GM12872 (cell line): Measurements from ENCODE around the gene ATP5PD.

Experiments
- TF ChIP-seq, protein P1 (sequence below): IDR thresholded peaks from 3 replicates; pipeline ENCODE4 v1.5.1; 2011; ENCODE audit warnings: low read depth, mild to moderate bottlenecking, low read length, moderate library complexity; ENCODE audit not compliant: insufficient read depth

Gene ATP5PD

DNA sequence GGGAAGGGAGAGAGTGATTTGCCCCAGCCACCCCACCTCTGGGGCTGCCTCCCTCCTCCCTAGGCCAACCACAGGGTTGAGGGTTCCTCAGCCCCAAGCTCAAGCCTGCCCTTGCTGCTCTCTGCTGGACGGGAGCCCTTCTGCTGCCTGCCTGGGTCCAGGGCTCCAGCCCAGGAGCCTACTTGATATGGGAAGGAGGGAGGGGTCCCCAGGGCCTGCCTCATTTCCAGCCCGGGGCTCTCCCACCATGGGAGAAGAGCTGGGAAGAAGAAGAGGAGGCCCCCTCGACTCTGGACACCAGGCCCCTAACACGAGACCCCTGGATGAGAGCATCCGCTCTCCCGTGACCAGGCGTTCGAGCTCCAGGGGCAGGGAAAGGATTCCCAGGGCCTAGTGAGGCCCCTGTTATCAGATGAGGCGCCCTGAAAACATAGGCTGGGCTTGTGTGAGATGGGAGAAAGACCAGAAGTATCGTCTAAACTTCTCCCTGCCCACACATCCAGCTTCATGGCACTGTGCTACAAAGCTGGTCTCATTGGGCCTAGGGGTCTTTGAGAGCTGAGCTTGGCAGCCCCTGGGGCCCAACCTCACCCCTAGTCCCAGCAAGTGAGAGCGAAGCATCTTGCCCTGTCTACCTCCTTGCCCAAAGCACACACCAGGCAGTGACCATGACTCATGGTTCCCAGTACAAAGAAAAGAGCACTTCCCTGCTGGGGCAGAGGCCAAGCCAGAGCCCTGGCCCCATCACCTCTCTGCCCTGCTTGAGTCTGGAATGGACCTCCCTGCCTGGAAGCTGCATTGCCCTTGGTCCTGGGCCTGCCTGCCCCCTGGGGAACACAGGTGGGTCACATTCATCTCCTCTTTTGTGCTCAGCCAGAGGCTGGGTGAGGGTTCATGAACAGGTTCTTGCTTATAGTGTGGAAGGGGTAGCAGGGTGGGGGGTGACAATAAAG is 42.0 kb upstream of the ATP5PD start:
- TF ChIP-seq, protein P1, sequence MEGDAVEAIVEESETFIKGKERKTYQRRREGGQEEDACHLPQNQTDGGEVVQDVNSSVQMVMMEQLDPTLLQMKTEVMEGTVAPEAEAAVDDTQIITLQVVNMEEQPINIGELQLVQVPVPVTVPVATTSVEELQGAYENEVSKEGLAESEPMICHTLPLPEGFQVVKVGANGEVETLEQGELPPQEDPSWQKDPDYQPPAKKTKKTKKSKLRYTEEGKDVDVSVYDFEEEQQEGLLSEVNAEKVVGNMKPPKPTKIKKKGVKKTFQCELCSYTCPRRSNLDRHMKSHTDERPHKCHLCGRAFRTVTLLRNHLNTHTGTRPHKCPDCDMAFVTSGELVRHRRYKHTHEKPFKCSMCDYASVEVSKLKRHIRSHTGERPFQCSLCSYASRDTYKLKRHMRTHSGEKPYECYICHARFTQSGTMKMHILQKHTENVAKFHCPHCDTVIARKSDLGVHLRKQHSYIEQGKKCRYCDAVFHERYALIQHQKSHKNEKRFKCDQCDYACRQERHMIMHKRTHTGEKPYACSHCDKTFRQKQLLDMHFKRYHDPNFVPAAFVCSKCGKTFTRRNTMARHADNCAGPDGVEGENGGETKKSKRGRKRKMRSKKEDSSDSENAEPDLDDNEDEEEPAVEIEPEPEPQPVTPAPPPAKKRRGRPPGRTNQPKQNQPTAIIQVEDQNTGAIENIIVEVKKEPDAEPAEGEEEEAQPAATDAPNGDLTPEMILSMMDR, result no peak

DNA sequence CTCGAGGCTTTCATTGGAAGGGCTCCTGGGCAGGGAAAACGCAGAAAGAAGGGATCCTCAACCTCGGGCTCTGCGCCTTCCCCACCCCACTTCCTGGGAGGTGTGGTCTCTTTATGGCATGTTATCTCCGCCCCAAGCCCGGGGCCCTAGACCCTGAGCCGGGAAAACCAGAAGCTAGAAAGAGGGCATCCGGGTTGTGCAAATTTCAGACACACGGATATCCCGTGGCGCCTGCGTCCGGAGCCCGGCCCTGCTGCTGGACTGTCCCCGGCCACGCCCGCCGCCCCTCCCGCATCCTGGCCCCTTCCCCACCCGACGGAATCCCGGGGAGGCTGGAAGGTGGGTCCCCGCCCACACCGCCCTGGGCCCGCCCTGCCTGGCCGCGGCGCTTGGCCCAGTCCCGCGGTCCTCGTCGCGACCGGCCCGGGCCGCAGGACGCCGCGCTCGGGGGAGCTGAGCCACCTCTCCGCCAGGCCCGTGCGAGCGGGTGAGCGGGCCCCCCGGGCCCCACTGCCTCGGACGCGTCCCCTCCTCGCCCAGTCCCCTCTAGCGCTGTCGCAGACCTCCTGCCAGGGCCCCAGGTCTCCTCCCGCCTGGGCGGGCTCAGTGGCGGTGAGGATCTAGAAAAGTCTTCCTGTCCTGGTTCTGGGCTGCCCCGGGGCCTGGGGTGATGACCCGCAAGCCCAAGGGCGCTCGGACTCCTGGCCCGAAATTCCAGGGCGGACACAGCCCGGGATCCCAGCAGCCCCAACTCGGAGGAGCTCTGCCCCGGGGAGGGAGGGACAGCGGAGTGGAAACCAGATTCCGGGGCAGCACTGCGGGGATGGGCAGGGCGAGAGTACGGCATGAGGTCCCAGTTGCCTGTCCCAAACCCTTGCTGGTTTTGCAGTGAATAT is 41.0 kb upstream of the ATP5PD start, which contains the start of gene SLC16A5:
SLC16A5 (plus strand) TSS at position 397 of the 896 bp plus-strand sequence. CDS start 5,683 bp downstream, outside the sequence.
- TF ChIP-seq, protein P1, result no peak

DNA sequence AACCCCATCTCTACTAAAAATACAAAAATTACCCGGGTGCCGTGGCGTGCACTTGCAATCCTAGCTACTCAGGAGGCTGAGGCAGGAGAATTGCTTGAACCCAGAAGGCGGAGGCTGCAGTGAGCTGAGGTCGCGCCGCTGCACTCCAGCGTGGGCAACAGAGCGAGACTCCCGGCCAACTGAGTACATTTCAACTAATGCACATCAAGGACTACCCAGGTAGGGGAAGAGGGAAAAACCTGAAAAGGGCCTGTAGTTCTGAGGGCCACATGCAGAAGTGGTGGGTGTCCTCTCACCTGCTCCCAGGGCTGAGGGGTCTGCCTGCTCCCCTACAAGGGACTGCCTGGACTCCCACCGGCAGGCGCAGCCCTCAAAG is 40.4 kb upstream of the ATP5PD start:
- TF ChIP-seq, protein P1, result no peak

DNA sequence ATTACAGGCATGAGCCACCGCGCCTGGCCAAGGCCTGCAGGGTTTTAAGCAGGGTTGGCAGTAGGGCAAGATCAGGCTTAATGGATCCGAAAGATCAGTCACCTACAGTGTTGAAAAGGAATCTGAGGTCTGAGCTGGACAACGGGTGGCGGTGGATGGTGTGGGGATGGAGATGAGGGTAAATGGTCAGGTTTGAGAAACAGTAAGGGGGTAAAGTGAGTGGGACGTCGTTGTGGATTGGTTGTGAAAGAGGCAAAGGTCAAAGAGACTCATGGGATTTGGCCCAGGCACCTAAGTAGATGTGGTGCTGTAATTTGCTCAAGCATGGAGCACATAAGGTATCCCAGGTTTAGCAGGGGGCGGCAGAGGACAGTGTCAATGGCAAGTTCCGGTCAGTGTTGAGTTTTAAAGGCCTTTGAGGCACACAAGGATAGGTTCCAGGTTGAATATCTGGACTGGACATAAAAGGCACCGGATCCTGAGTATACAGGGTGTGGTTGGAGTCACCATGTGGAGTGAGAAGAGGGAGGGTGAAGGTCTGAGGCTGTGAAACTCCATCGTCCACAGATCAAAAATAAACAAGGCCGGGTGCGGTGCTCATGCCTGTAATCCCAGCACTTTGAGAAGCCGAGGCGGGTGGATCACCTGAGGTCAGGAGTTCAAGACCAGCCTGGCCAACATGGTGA is 39.9 kb upstream of the ATP5PD start:
- TF ChIP-seq, protein P1, result no peak

DNA sequence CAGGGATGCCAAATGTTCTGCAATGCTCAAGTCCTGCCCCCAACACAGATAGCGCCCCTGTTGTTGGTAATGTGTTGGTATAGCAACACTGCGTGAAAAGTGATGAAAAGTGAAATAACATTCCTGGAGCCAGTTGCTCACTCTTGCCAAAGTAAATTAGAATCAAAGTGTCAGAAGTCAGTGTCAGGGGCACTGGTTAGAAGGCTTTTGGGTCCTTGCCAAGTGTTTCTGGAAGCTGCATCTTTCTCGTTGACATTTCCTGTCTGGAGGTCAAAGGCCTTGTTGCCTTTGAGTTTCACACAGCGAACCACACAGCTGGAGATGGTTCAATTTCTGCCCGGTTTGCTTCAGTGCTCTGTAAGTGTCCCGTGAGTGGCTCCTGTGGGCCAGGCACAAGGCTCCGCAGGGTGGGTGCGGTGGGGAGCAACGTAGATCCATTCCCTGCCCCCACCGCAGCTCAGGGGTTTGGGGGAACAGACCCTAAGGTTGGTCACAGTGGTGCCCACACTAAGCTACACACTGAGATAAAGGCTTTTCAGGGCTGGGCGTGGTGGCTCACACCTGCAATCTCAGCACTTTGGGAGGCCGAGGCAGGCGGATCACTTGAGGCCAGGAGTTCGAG is 37.4 kb upstream of the ATP5PD start:
- TF ChIP-seq, protein P1, result no peak

DNA sequence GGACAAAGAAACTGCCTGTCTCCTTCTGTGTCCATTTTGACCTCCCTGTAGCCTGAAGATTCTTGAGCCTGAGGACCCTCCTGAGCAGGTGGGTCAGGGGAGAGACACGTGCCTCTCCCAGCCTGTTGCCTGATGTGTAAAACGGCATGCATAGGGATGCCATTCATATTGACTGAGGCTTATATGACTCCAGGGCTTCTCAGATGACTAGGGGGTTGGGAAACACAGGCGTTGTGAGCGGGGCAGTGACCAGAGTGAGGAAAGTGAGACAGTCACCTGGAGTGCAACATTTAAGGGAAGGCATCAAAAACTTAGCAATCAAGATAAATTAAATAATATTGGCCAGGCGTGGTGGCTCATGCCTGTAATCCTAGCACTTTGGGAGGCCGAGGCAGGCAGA is 35.9 kb upstream of the ATP5PD start:
- TF ChIP-seq, protein P1, result no peak
